GM12878 (cell line): ENCODE measurements around the gene PCED1B.
"Not testable (repeated sequence)": the region's sequence is repeated elsewhere in the genome, so short reads cannot be mapped to it uniquely, and the experiment has no call there.

Source experiments
- BHLHE40 ChIP-seq, 2 experiments: fragments of 450-650 bp in 1 of 2; IDR thresholded peaks; 2 replicates each; pipeline ENCODE4 v1.6.1; 2011 to 2017; ENCODE audit warnings: low read depth in 2 of 2, borderline replicate concordance in 1 of 2, improper control_type of control experiment in 1 of 2, low read length in 1 of 2, mild to moderate bottlenecking in 1 of 2
- BRCA1 ChIP-seq: IDR thresholded peaks from 2 replicates; pipeline ENCODE4 v1.6.1; 2011; ENCODE audit warnings: low read depth, low read length, improper control_type of control experiment
- CHD1 ChIP-seq: IDR thresholded peaks from 2 replicates; pipeline ENCODE4 v1.6.1; 2012; ENCODE audit warnings: low read depth, low read length, improper control_type of control experiment
- CTCF ChIP-seq, 3 experiments: IDR thresholded peaks in 2 of 3; conservative IDR thresholded peaks in 1 of 3; 2 replicates each; pipeline ENCODE4 v1.5.1; 2011; ENCODE audit warnings: low read depth in 3 of 3, low read length in 3 of 3, mild to moderate bottlenecking in 3 of 3, control low read depth in 2 of 3, moderate library complexity in 2 of 3, inconsistent platforms in 1 of 3, mixed read lengths in 1 of 3; ENCODE audit not compliant: control insufficient read depth in 2 of 3, insufficient read depth in 1 of 3; ENCODE audit errors: extremely low read depth in 1 of 3
- EP300 ChIP-seq, 2 experiments: fragments of 150-350 bp in 1 of 2; IDR thresholded peaks; 2 replicates each; pipeline ENCODE4 v1.6.1; 2011 to 2012; ENCODE audit warnings: low read depth in 2 of 2, low read length in 2 of 2, borderline replicate concordance in 1 of 2, improper control_type of control experiment in 1 of 2, inconsistent platforms in 1 of 2; ENCODE audit not compliant: control insufficient read depth in 1 of 2
- KAT2A ChIP-seq: conservative IDR thresholded peaks from 2 replicates; pipeline ENCODE4 v1.6.1; 2011; ENCODE audit warnings: low read depth, low read length; ENCODE audit not compliant: control insufficient read depth
- MEF2A ChIP-seq: IDR thresholded peaks from 2 replicates; pipeline ENCODE4 v1.6.1; 2011; ENCODE audit warnings: low read depth, mild to moderate bottlenecking, low read length, moderate library complexity; ENCODE audit not compliant: insufficient read depth
- NFXL1 ChIP-seq: fragments of 450-650 bp; IDR thresholded peaks from 2 replicates; pipeline ENCODE4 v1.6.1; 2017; ENCODE audit warnings: antibody characterized with exemption, mild to moderate bottlenecking, borderline replicate concordance
- POLR2A ChIP-seq: IDR thresholded peaks from 2 replicates; pipeline ENCODE4 v1.6.1; 2011; ENCODE audit warnings: low read depth, mild to moderate bottlenecking, low read length
- SPI1 ChIP-seq: IDR thresholded peaks from 2 replicates; pipeline ENCODE4 v1.6.1; 2011; ENCODE audit warnings: low read depth, mild to moderate bottlenecking, low read length, moderate library complexity, borderline replicate concordance; ENCODE audit not compliant: insufficient read depth
- SREBF2 ChIP-seq: IDR thresholded peaks from 2 replicates; pipeline ENCODE4 v1.6.1; 2012; ENCODE audit warnings: mild to moderate bottlenecking, low read length
- YY1 ChIP-seq: IDR thresholded peaks from 2 replicates; pipeline ENCODE4 v1.6.1; 2011; ENCODE audit warnings: low read depth, mild to moderate bottlenecking, low read length
- TF ChIP-seq, protein P1 (sequence below): IDR thresholded peaks from 2 replicates; pipeline ENCODE4 v1.6.1; 2011; ENCODE audit warnings: low read depth, mild to moderate bottlenecking, low read length, moderate library complexity, borderline replicate concordance; ENCODE audit errors: extremely low read depth

- not testable (repeated sequence) for TF ChIP-seq NFXL1; CTCF (IDR thresholded peaks at IDR 0.05 in 2 of 3, conservative IDR thresholded peaks at IDR 0.05 in 1 of 3; ENCODE audit: control insufficient read depth in 2 of 3, extremely low read depth in 1 of 3, insufficient read depth in 1 of 3, low read depth in 3 of 3, low read length in 3 of 3); MEF2A; SPI1; KAT2A; SREBF2; POLR2A; CHD1; BRCA1; EP300 (IDR thresholded peaks at IDR 0.05; ENCODE audit: borderline replicate concordance in 1 of 2, control insufficient read depth in 1 of 2, low read depth in 2 of 2, low read length in 2 of 2); YY1
- TF ChIP-seq, protein P1, sequence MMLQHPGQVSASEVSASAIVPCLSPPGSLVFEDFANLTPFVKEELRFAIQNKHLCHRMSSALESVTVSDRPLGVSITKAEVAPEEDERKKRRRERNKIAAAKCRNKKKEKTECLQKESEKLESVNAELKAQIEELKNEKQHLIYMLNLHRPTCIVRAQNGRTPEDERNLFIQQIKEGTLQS = not testable (repeated sequence)
- peak in 1 of 2 experiments; percentile 48; a peak in 1 of 4 replicates for TF ChIP-seq BHLHE40 (IDR thresholded peaks at IDR 0.05; ENCODE audit: borderline replicate concordance in 1 of 2, low read depth in 2 of 2, low read length in 1 of 2)
These were observed 102.9 kb downstream of the PCED1B start for GRCh38 chr12:47182164-47182938.
